ENCODE measurements around the gene CD37.

CD37 gene

DNA sequence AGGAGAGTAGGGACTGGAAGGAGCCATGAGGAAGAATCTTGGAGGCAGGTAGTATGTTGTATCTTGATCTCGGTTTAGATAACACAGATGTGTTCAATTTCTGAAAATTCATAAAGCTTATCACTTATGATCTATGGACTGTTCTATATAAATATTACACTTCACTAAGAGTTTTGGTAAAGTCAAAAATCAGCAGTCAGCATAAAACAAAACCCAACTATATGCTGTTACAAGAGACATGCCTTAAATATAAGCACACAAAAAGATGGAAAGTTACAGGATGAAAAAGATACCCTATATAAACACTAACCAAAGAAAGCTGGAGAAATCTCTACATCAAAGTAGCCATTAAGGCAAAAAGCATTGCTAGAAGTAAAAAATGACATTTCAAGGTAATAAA is 48.4 kb downstream of the CD37 start:
- DNase-seq, result no peak

GRCh38 chr19:49387936-49388372 is 52.7 kb downstream of the CD37 start, which contains the start of gene KASH5:
Gene KASH5, plus strand, starts transcription at chr19:49388249. Its CDS starts 2,635 bp downstream, at chr19:49390884.
- no peak for DNase-seq

DNA sequence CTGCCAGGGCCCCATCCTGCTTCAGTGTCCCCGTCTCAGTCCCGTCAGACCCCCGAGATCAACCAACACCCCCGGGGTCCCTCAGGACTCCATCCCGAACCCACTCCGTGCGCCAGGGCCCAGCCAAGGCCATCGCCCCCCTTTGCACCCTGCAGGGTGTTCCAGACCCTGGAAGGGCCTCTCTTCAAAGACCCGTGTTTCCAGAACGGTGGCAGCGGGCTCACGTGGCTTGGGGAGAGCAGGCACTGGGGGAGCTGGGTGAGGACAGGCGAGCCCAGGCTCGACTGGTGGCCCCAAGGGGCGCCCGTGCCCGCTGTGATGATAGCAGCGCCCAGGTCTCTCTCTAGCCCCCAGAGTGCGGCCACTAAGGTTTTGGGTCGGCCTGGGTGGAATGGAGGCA is 54.2 kb downstream of the CD37 start:
- no peak for DNase-seq
